Measurements from ENCODE around the gene SORCS3. TPM values are rescaled to one million over a fixed set of nuclear protein-coding genes. Genes with fewer than 3 reads are reported as not detected.

The SORCS3 gene
- total RNA-seq, 2 experiments from 2014 or later: 1.7 to 2.1 TPM

DNA sequence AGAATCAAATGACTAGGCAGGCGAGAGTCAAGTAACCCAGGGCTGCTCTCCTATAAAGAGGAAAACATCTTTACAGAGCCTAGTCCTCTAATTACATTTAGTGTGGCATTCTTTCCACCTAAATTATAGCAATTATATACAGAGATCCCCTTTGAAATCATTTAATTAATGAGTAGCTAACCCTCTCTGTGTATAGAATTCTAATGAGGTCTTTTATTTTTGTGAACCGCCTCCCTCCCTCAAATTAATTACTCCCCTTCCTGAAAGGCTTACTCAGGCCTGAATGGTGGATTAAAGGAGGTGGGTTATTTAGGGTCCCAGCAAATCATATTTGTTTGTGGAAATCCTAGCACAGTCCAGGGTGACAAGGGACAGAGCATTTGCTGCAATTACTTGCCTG, 551.8 kb downstream of the SORCS3 start:
- no peak for ATAC-seq (ENCODE audit: poor library complexity)
- CTCF ChIA-PET: no interaction called here
- H3K27me3 Mint-ChIP-seq: no peaks in the 10 kb centered on the region
- H3K27me3 ChIP-seq (ENCODE audit: control insufficient read depth in 1 of 2, insufficient read depth in 2 of 2, low read length in 2 of 2): no peaks in the 10 kb centered on the region
- H3K4me1 ChIP-seq (ENCODE audit: insufficient read depth, low read length): no peaks in the 10 kb centered on the region
- H3K36me3 Mint-ChIP-seq (ENCODE audit: low read depth): no peaks in the 10 kb centered on the region
- no peak overlapping the region for H3K4me3 Mint-ChIP-seq
- no peaks in the 10 kb centered on the region for H3K4me1 Mint-ChIP-seq (ENCODE audit: low read depth)
- TF ChIP-seq, protein P1, sequence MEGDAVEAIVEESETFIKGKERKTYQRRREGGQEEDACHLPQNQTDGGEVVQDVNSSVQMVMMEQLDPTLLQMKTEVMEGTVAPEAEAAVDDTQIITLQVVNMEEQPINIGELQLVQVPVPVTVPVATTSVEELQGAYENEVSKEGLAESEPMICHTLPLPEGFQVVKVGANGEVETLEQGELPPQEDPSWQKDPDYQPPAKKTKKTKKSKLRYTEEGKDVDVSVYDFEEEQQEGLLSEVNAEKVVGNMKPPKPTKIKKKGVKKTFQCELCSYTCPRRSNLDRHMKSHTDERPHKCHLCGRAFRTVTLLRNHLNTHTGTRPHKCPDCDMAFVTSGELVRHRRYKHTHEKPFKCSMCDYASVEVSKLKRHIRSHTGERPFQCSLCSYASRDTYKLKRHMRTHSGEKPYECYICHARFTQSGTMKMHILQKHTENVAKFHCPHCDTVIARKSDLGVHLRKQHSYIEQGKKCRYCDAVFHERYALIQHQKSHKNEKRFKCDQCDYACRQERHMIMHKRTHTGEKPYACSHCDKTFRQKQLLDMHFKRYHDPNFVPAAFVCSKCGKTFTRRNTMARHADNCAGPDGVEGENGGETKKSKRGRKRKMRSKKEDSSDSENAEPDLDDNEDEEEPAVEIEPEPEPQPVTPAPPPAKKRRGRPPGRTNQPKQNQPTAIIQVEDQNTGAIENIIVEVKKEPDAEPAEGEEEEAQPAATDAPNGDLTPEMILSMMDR (IDR thresholded peaks at IDR 0.05): no peak
- DNase-seq: no peak
- H3K4me3 ChIP-seq (ENCODE audit: low read length): no peak overlapping the region
- no peaks in the 10 kb centered on the region for H3K9me3 ChIP-seq (ENCODE audit: control insufficient read depth in 1 of 2, insufficient read depth in 1 of 2, low read length in 2 of 2)
- intact Hi-C loops (cut with DNase I, micrococcal nuclease): no loop called here
- H3K9me3 Mint-ChIP-seq: no peaks in the 10 kb centered on the region
- H3K27ac Mint-ChIP-seq: no peak overlapping the region
- H3K27ac ChIP-seq (ENCODE audit: low read depth in 1 of 2, low read length in 2 of 2): no peak overlapping the region
- POLR2A ChIA-PET: no interaction called here
- no peaks in the 10 kb centered on the region for H3K36me3 ChIP-seq (ENCODE audit: insufficient read depth, low read length)

DNA sequence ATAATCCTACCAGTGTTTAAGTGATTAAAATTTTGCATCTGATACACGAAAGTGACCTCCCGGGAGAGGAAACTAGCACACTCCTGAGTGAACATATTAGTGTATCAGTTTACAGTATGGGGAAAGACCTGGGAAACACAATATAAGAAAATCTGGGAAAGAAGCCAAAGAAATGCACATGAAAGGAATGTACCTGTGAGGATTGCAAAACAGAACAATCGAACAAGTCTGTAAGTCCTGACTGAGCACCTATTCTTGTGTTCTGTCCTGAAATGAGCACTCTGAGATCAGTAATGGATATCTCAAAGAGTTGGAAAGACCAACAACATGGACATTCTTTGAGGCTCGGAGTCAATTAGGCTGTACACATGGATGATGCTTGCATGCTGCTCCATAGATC, 554.7 kb downstream of the SORCS3 start:
- CTCF ChIA-PET: no interaction called here
- H3K36me3 Mint-ChIP-seq (ENCODE audit: low read depth): no peaks in the 10 kb centered on the region
- Histone ChIP-seq H3K36me3 (ENCODE audit: insufficient read depth, low read length) (no peaks in the 10 kb centered on the region), H3K27ac (ENCODE audit: low read depth in 1 of 2, low read length in 2 of 2) (no peak overlapping the region), H3K9me3 (ENCODE audit: control insufficient read depth in 1 of 2, insufficient read depth in 1 of 2, low read length in 2 of 2) (no peaks in the 10 kb centered on the region), H3K27me3 (ENCODE audit: control insufficient read depth in 1 of 2, insufficient read depth in 2 of 2, low read length in 2 of 2) (no peaks in the 10 kb centered on the region), H3K4me3 (ENCODE audit: low read length) (no peak overlapping the region), H3K4me1 (ENCODE audit: insufficient read depth, low read length) (no peaks in the 10 kb centered on the region)
- H3K4me1 Mint-ChIP-seq (ENCODE audit: low read depth): no peaks in the 10 kb centered on the region
- ATAC-seq (ENCODE audit: poor library complexity) (no peak), DNase-seq (no peak)
- no peaks in the 10 kb centered on the region for H3K9me3 Mint-ChIP-seq
- intact Hi-C loops (cut with DNase I, micrococcal nuclease): no loop called here
- TF ChIP-seq, protein P1 (IDR thresholded peaks at IDR 0.05): no peak
- no peak overlapping the region for H3K27ac Mint-ChIP-seq
- no peak overlapping the region for H3K4me3 Mint-ChIP-seq
- POLR2A ChIA-PET: no interaction called here
- no peaks in the 10 kb centered on the region for H3K27me3 Mint-ChIP-seq

DNA sequence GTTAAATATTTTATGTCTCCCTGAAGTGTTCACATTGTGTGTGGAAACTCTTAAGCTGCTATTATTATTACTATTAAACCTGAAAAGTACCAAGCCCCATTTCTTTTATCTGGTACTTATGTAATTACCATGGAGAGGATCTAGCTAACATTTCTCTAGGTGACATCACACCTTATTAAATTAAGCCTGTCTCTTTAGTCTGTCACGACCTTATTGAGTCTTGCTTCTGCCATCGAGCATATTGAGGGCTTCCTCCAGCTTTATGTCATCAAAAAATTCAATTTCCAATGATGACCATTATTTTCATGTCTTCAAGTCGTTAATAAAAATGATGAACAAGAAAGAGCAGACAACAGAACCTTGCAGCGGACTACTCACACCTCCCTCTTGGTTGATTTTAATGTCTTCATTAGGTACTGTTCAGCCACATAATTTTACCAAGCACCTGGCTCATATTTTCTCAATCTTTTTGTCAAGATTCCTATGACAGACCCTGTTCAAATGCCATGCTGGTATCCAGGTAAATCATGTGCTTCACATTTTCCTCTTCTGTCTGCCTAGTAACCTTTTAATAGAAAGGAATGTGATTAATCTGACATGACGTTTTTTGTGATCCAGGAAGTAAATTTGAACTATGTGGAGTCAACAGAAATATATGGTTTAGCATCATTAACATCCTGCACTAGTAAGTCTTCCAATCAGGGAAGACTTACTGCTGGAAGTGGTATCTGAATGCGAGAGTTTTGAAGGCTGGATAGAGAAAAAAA, 556.7 kb downstream of the SORCS3 start:
- ATAC-seq (ENCODE audit: poor library complexity) (no peak), DNase-seq (no peak)
- Histone ChIP-seq H3K27me3 (ENCODE audit: control insufficient read depth in 1 of 2, insufficient read depth in 2 of 2, low read length in 2 of 2) (no peaks in the 10 kb centered on the region), H3K36me3 (ENCODE audit: insufficient read depth, low read length) (no peaks in the 10 kb centered on the region), H3K4me3 (ENCODE audit: low read length) (no peak overlapping the region), H3K9me3 (ENCODE audit: control insufficient read depth in 1 of 2, insufficient read depth in 1 of 2, low read length in 2 of 2) (no peaks in the 10 kb centered on the region), H3K4me1 (ENCODE audit: insufficient read depth, low read length) (no peaks in the 10 kb centered on the region), H3K27ac (ENCODE audit: low read depth in 1 of 2, low read length in 2 of 2) (no peak overlapping the region)
- intact Hi-C loops (cut with DNase I, micrococcal nuclease): no loop called here
- no peak overlapping the region for H3K27ac Mint-ChIP-seq
- TF ChIP-seq, protein P1 (IDR thresholded peaks at IDR 0.05): no peak
- H3K4me3 Mint-ChIP-seq: no peak overlapping the region
- ChIA-PET POLR2A (no interaction called here), CTCF (no interaction called here)
- peaks cover 7% of the 10 kb centered on the region for H3K36me3 Mint-ChIP-seq (ENCODE audit: low read depth)
- no peaks in the 10 kb centered on the region for H3K27me3 Mint-ChIP-seq
- no peaks in the 10 kb centered on the region for H3K9me3 Mint-ChIP-seq
- H3K4me1 Mint-ChIP-seq (ENCODE audit: low read depth): no peaks in the 10 kb centered on the region
